ENCODE results near the gene TBPL1.

GRCh38 chr6:134002821-134003220, 49.8 kb downstream of the TBPL1 start:
- TF ChIP-seq POLR2AphosphoS5 (IDR thresholded peaks at IDR 0.05), result no peak
- TF ChIP-seq CTCF (IDR thresholded peaks at IDR 0.05), result no peak
- no peak for TF ChIP-seq POLR2A (IDR thresholded peaks at IDR 0.05)

Data from prostate gland (tissue), 2 donors.